ENCODE measurements around the gene PLCH1.

DNA sequence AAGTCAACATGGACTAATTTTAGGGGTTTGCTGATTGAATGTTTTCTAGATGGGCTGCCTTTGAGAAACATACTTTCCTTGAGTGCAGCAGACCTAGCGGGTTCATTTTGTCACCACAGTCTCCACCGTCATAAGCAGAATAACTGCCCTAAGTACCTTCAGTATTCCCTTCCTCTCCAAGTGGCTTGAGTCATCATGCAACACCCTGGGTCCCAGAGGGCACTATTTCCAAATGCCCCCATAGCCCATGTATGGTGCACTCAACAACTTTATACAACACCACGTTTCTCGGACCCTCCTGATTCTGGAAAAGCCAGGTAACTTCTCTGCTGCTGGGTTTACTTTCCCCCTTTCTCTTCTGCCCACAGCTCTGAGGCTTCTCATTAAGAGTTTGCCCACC lies 300.1 kb downstream of the PLCH1 start:
- TF ChIP-seq, protein P1, sequence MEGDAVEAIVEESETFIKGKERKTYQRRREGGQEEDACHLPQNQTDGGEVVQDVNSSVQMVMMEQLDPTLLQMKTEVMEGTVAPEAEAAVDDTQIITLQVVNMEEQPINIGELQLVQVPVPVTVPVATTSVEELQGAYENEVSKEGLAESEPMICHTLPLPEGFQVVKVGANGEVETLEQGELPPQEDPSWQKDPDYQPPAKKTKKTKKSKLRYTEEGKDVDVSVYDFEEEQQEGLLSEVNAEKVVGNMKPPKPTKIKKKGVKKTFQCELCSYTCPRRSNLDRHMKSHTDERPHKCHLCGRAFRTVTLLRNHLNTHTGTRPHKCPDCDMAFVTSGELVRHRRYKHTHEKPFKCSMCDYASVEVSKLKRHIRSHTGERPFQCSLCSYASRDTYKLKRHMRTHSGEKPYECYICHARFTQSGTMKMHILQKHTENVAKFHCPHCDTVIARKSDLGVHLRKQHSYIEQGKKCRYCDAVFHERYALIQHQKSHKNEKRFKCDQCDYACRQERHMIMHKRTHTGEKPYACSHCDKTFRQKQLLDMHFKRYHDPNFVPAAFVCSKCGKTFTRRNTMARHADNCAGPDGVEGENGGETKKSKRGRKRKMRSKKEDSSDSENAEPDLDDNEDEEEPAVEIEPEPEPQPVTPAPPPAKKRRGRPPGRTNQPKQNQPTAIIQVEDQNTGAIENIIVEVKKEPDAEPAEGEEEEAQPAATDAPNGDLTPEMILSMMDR (IDR thresholded peaks at IDR 0.05; ENCODE audit: poor library complexity), result no peak
- no peak for TF ChIP-seq EZH2phosphoT487 (IDR thresholded peaks at IDR 0.05; ENCODE audit: low read depth, severe bottlenecking, unreplicated experiment)
- TF ChIP-seq EZH2 (IDR thresholded peaks at IDR 0.05; ENCODE audit: borderline replicate concordance), result no peak

All from hepatocyte (in vitro differentiated cells).